ENCODE results near the gene ELP6.

DNA sequence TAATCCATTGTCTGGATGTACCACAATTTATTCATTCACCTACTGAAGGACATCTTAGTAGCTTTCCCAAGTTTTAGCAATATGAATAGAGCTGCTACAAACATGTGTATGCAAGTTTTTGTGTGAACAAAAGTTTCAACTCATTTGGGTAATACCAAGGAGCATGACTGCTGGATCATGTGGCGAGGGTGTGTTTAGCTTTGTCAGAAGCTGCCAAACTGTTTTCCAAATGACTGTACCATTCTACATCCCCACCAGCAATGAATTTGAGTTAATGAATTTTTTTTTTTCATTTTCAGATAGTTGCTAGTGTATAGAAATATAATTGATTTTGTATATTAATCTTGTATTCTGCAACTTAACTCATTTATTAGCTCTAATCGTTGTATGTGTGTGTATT is 20.0 kb upstream of the ELP6 start:
- no peak for TF ChIP-seq POLR2A (IDR thresholded peaks at IDR 0.05)
- TF ChIP-seq CTCF (IDR thresholded peaks at IDR 0.05): no peak
- TF ChIP-seq EP300 (IDR thresholded peaks at IDR 0.05): no peak
